Panc1 (cell line): ENCODE data around the gene C1QL3. TPM values are rescaled to one million over a fixed set of nuclear protein-coding genes. Genes with fewer than 3 reads are reported as not detected.
A peak's percentile ranks its signal among the peaks of the same experiment; 100 is the strongest.

Experiments
- ATAC-seq: fragments of 200-7000 bp; cut with Tn5 transposase; 2 replicates; pipeline ENCODE4 v1.9.1; 2020; ENCODE audit warnings: mild to moderate bottlenecking, moderate library complexity
- BruUV-seq: library from RNA; stranded (reverse); fragments of 400-500 nt; replicated peaks from 2 replicates; lab custom pipeline; 2021; lab: Mats Ljungman, UMichigan
- CTCF ChIA-PET: fragments of 300-600 bp; sonication (Branson Sonifier 250); formaldehyde crosslinking; loops from one replicate; lab custom pipeline; 2022; ENCODE audit warnings: antibody characterized with exemption; lab: Charles Lee
- POLR2A ChIA-PET: fragments of 300-600 bp; sonication (Branson Sonifier 250); formaldehyde crosslinking; loops from one replicate; lab custom pipeline; 2022; ENCODE audit warnings: antibody characterized with exemption; lab: Charles Lee
- DNase-seq: peaks from one replicate; pipeline ENCODE4 v3.0.0-alpha.2; 2010; ENCODE audit warnings: low read depth, low spot score
- H3K27ac ChIP-seq: 2 replicates; pipeline ENCODE4 v1.5.1; 2011; ENCODE audit warnings: mild to moderate bottlenecking, low read length, inconsistent platforms
- H3K27me3 ChIP-seq: fragments of 200-500 bp; sonication (Bioruptor generic); 2 replicates; pipeline ENCODE4 v1.6.0; 2014; ENCODE audit warnings: low read length, inconsistent platforms; ENCODE audit not compliant: control insufficient read depth, insufficient read depth
- H3K36me3 ChIP-seq: fragments of 200-500 bp; sonication (Bioruptor generic); 2 replicates; pipeline ENCODE4 v1.5.1; 2014; ENCODE audit warnings: inconsistent platforms, mild to moderate bottlenecking, low read length, moderate library complexity; ENCODE audit not compliant: control insufficient read depth, insufficient read depth
- H3K4me1 ChIP-seq: 2 replicates; pipeline ENCODE4 v1.5.1; 2011; ENCODE audit warnings: inconsistent platforms, mild to moderate bottlenecking, low read length, moderate library complexity; ENCODE audit not compliant: control insufficient read depth, insufficient read depth
- H3K4me3 ChIP-seq, 2 experiments: 2 replicates each; pipeline ENCODE4 v1.5.1; 2011 to 2012; ENCODE audit warnings: low read depth in 2 of 2, low read length in 2 of 2, mild to moderate bottlenecking in 2 of 2, inconsistent platforms in 1 of 2, moderate library complexity in 1 of 2
- H3K9me3 ChIP-seq: fragments of 200-500 bp; sonication (Bioruptor generic); 2 replicates; pipeline ENCODE4 v1.5.1; 2014; ENCODE audit warnings: low read depth, mild to moderate bottlenecking, inconsistent platforms, low read length, moderate library complexity; ENCODE audit not compliant: control insufficient read depth, insufficient read depth
- CTCF ChIP-seq: fragments of 450-650 bp; IDR thresholded peaks from 2 replicates; pipeline ENCODE4 v1.5.1; 2017; ENCODE audit warnings: mild to moderate bottlenecking
- POLR2AphosphoS5 ChIP-seq: IDR thresholded peaks from 2 replicates; pipeline ENCODE4 v1.6.1; 2012; ENCODE audit warnings: mild to moderate bottlenecking, low read depth, low read length, moderate library complexity
- SIN3A ChIP-seq: IDR thresholded peaks from 2 replicates; pipeline ENCODE4 v1.6.1; 2012; ENCODE audit warnings: low read depth, mild to moderate bottlenecking, low read length, moderate library complexity, borderline replicate concordance; ENCODE audit not compliant: insufficient read depth
- TCF7L2 ChIP-seq: IDR thresholded peaks from 2 replicates; pipeline ENCODE4 v1.6.1; 2011; ENCODE audit warnings: mild to moderate bottlenecking, low read depth, low read length, inconsistent platforms
- in situ Hi-C: cut with HindIII; loops from 2 replicates; pipeline ENCODE4 v1.10.0; 2016; ENCODE audit warnings: low sequenced_read_pairs, low pct_unique_long_range_greater_than_20kb
- intact Hi-C: fragments of 100-400 bp; cut with micrococcal nuclease; formaldehyde crosslinking; loops from one replicate; pipeline ENCODE4 v1.10.0; 2022; ENCODE audit not compliant: unreplicated experiment
- total RNA-seq: library from RNA; stranded (reverse); gene quantifications from one replicate; pipeline ENCODE4 v1.2.1, GENCODE V29; 2021; ENCODE audit not compliant: unreplicated experiment
- TF ChIP-seq, protein P1 (sequence below), 2 experiments: IDR thresholded peaks; 2 replicates each; pipeline ENCODE4 v1.6.1; 2011 to 2012; ENCODE audit warnings: low read depth in 2 of 2, control low read depth in 1 of 2, low read length in 1 of 2, mild to moderate bottlenecking in 1 of 2, moderate library complexity in 1 of 2; ENCODE audit not compliant: insufficient read depth in 1 of 2

The C1QL3 gene
- total RNA-seq, 1 experiment from 2014 or later, result not detected

- DNase-seq (no peak), ATAC-seq (no peak)
- intact Hi-C loops, result loop anchor here (10.0 kb wide), 1 partner anchor 643 kb away; no protein-coding TSS in a partner anchor
- Histone ChIP-seq H3K4me1 (peaks cover 1% of the 10 kb centered on the region; the same call in 1 of the 2 replicates), H3K27ac (no peak overlapping the region), H3K27me3 (no peaks in the 10 kb centered on the region; the same call in 1 of the 2 replicates), H3K4me3 (no peak overlapping the region), H3K9me3 (no peaks in the 10 kb centered on the region), H3K36me3 (no peaks in the 10 kb centered on the region)
- no TSS peak for BruUV-seq
- POLR2A ChIA-PET, result no interaction called here
- CTCF ChIA-PET, result no interaction called here
- in situ Hi-C loops, result no loop called here
- TF ChIP-seq, protein P1, sequence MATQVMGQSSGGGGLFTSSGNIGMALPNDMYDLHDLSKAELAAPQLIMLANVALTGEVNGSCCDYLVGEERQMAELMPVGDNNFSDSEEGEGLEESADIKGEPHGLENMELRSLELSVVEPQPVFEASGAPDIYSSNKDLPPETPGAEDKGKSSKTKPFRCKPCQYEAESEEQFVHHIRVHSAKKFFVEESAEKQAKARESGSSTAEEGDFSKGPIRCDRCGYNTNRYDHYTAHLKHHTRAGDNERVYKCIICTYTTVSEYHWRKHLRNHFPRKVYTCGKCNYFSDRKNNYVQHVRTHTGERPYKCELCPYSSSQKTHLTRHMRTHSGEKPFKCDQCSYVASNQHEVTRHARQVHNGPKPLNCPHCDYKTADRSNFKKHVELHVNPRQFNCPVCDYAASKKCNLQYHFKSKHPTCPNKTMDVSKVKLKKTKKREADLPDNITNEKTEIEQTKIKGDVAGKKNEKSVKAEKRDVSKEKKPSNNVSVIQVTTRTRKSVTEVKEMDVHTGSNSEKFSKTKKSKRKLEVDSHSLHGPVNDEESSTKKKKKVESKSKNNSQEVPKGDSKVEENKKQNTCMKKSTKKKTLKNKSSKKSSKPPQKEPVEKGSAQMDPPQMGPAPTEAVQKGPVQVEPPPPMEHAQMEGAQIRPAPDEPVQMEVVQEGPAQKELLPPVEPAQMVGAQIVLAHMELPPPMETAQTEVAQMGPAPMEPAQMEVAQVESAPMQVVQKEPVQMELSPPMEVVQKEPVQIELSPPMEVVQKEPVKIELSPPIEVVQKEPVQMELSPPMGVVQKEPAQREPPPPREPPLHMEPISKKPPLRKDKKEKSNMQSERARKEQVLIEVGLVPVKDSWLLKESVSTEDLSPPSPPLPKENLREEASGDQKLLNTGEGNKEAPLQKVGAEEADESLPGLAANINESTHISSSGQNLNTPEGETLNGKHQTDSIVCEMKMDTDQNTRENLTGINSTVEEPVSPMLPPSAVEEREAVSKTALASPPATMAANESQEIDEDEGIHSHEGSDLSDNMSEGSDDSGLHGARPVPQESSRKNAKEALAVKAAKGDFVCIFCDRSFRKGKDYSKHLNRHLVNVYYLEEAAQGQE (IDR thresholded peaks at IDR 0.05; ENCODE audit: insufficient read depth in 1 of 2, low read depth in 2 of 2, low read length in 1 of 2), result no peak
- no peak for TF ChIP-seq POLR2AphosphoS5
- TF ChIP-seq TCF7L2, result no peak
- TF ChIP-seq SIN3A, result no peak
- no peak for TF ChIP-seq CTCF
These were observed 26.3 kb upstream of the C1QL3 start for GRCh38 chr10:16547973-16548372.

GRCh38 chr10:16545116-16545736 lies 23.5 kb upstream of the C1QL3 start:
- in situ Hi-C loops (no loop called here), intact Hi-C loops (loop anchor here (10.0 kb wide), 1 partner anchor 640 kb away; no protein-coding TSS in a partner anchor)
- Histone ChIP-seq H3K36me3 (no peaks in the 10 kb centered on the region), H3K4me1 (peaks cover 3% of the 10 kb centered on the region; the same call in 1 of the 2 replicates), H3K4me3 (no peak overlapping the region), H3K27me3 (no peaks in the 10 kb centered on the region; the same call in 1 of the 2 replicates), H3K27ac (no peak overlapping the region), H3K9me3 (no peaks in the 10 kb centered on the region)
- ChIA-PET POLR2A (no interaction called here), CTCF (interaction anchor here (0.7 to 1.4 kb wide), 3 partner anchors 27 to 643 kb away, joined by 4 to 8 read pairs (median 4); no protein-coding TSS in a partner anchor)
- ATAC-seq (no peak), DNase-seq (peak; percentile 22)
- TF ChIP-seq POLR2AphosphoS5 (no peak), CTCF (peak; percentile 75), SIN3A (no peak), TCF7L2 (no peak)
- TF ChIP-seq, protein P1 (IDR thresholded peaks at IDR 0.05; ENCODE audit: insufficient read depth in 1 of 2, low read depth in 2 of 2, low read length in 1 of 2), result no peak
- no TSS peak for BruUV-seq
